Colonic mucosa (tissue), 4 donors: ENCODE data around the gene PLEKHJ1. TPM values are rescaled to one million over a fixed set of nuclear protein-coding genes. Genes with fewer than 3 reads are reported as not detected.

Experiments used
- DNase-seq: peaks from one replicate; pipeline ENCODE4 v3.0.0-alpha.2; 2020
- H3K27ac ChIP-seq: fragments of 200-600 bp; one replicate; pipeline ENCODE4 v1.8.0; 2021
- H3K27me3 ChIP-seq: fragments of 200-600 bp; one replicate; pipeline ENCODE4 v1.8.0; 2021
- H3K36me3 ChIP-seq: fragments of 200-600 bp; one replicate; pipeline ENCODE4 v1.8.0; 2021
- H3K4me1 ChIP-seq: fragments of 200-600 bp; one replicate; pipeline ENCODE4 v1.8.0; 2021; ENCODE audit warnings: mild to moderate bottlenecking
- H3K4me3 ChIP-seq: fragments of 200-600 bp; one replicate; pipeline ENCODE4 v1.8.0; 2021
- H3K9ac ChIP-seq, 2 donors: one replicate each; pipeline ENCODE4 v1.7.0; 2013; ENCODE audit warnings: control low read depth in 2 of 2, low read depth in 2 of 2, low read length in 2 of 2
- H3K9me3 ChIP-seq: fragments of 200-600 bp; one replicate; pipeline ENCODE4 v1.8.0; 2021
- CTCF ChIP-seq: fragments of 200-600 bp; IDR thresholded peaks from one replicate; pipeline ENCODE4 v1.8.0; 2022; ENCODE audit warnings: antibody characterized with exemption, mild to moderate bottlenecking
- intact Hi-C: fragments of 100-400 bp; cut with DNase I; formaldehyde crosslinking; loops from one replicate; pipeline ENCODE4 v1.14.1; 2022
- total RNA-seq, 2 donors: library from RNA; stranded (reverse); fragmentation: NEBNext Ultra II Directional in 1 of 2; extraction: Animal tissue kit (Norgen Biotek cat#: 25700) in 1 of 2; gene quantifications; one replicate each; pipeline ENCODE4 v1.2.1, GENCODE V29; 2021
- donor health status: healthy.
- donor health status: DM: no; HTN: no; CAD: no.
- donor health status: DM: no; HTN: no; CAD: no.

The PLEKHJ1 gene
- total RNA-seq, 2 donors from 2014 or later, result 176 to 238 TPM

GRCh38 chr19:2227415-2228156, 8.5 kb downstream of the PLEKHJ1 start:
- no peak for DNase-seq
- Histone ChIP-seq H3K36me3 (peaks cover 4% of the 10 kb centered on the region), H3K9me3 (no peaks in the 10 kb centered on the region), H3K4me1 (no peaks in the 10 kb centered on the region), H3K9ac (no peak overlapping the region), H3K4me3 (no peak overlapping the region), H3K27me3 (no peaks in the 10 kb centered on the region), H3K27ac (no peak overlapping the region)
- TF ChIP-seq CTCF, result no peak
- intact Hi-C loops, result no loop called here

GRCh38 chr19:2226840-2227360, 9.2 kb downstream of the PLEKHJ1 start:
- Histone ChIP-seq H3K9me3 (no peaks in the 10 kb centered on the region), H3K27ac (no peak overlapping the region), H3K9ac (no peak overlapping the region), H3K4me1 (no peaks in the 10 kb centered on the region), H3K4me3 (no peak overlapping the region), H3K36me3 (peaks cover 4% of the 10 kb centered on the region), H3K27me3 (no peaks in the 10 kb centered on the region)
- TF ChIP-seq CTCF, result no peak
- intact Hi-C loops, result no loop called here
- DNase-seq, result no peak

- no peak for TF ChIP-seq CTCF
- no peak for DNase-seq
- intact Hi-C loops, result no loop called here
- Histone ChIP-seq H3K4me1 (no peaks in the 10 kb centered on the region), H3K36me3 (peaks cover 4% of the 10 kb centered on the region), H3K4me3 (no peak overlapping the region), H3K27me3 (no peaks in the 10 kb centered on the region), H3K27ac (no peak overlapping the region), H3K9me3 (no peaks in the 10 kb centered on the region), H3K9ac (no peak overlapping the region)
Observed at GRCh38 chr19:2226051-2226839, 9.9 kb downstream of the PLEKHJ1 start.

GRCh38 chr19:2225415-2226050, 10.6 kb downstream of the PLEKHJ1 start:
- Histone ChIP-seq H3K9ac (no peak overlapping the region), H3K9me3 (no peaks in the 10 kb centered on the region), H3K4me3 (no peak overlapping the region), H3K36me3 (peaks cover 4% of the 10 kb centered on the region), H3K27me3 (no peaks in the 10 kb centered on the region), H3K27ac (no peak overlapping the region), H3K4me1 (no peaks in the 10 kb centered on the region)
- TF ChIP-seq CTCF, result no peak
- intact Hi-C loops, result no loop called here
- DNase-seq, result no peak

GRCh38 chr19:2224754-2225349, 11.3 kb downstream of the PLEKHJ1 start:
- Histone ChIP-seq H3K27me3 (no peaks in the 10 kb centered on the region), H3K4me1 (no peaks in the 10 kb centered on the region), H3K9ac (no peak overlapping the region), H3K27ac (no peak overlapping the region), H3K9me3 (no peaks in the 10 kb centered on the region), H3K4me3 (no peak overlapping the region), H3K36me3 (peaks cover 8% of the 10 kb centered on the region)
- DNase-seq, result no peak
- TF ChIP-seq CTCF, result no peak
- intact Hi-C loops, result no loop called here
